GM12878 (cell line): ENCODE results near the gene COMMD10. TPM values are rescaled to one million over a fixed set of nuclear protein-coding genes. Genes with fewer than 3 reads are reported as not detected.
A peak's percentile ranks its signal among the peaks of the same experiment; 100 is the strongest.

Experiments
- ATAC-seq: fragments of 200-7000 bp; cut with Tn5 transposase; 3 replicates; pipeline ENCODE4 v1.9.1; 2020; ENCODE audit warnings: mild to moderate bottlenecking, moderate library complexity
- BruUV-seq: library from RNA; stranded (reverse); fragments of 400-500 nt; replicated peaks from 2 replicates; lab custom pipeline; 2021; lab: Mats Ljungman, UMichigan
- CTCF ChIA-PET: fragments of 300-600 bp; sonication (Branson Sonifier 250); formaldehyde crosslinking; extraction: SDS; loops from one replicate; lab custom pipeline; 2021; ENCODE audit warnings: inconsistent platforms; lab: Yijun Ruan, JAX
- POLR2A ChIA-PET: fragments of 350-600 bp; formaldehyde crosslinking; extraction: SDS; loops from one replicate; lab custom pipeline; 2021; ENCODE audit warnings: inconsistent platforms; lab: Charles Lee
- RAD21 ChIA-PET: fragments of 300-600 bp; sonication (Branson Sonifier 250); formaldehyde crosslinking; loops from one replicate; lab custom pipeline; 2023; ENCODE audit warnings: antibody characterized with exemption; ENCODE audit not compliant: unreplicated experiment; lab: Charles Lee
- SMC1A ChIA-PET: fragments of 300-600 bp; sonication (Branson Sonifier 250); formaldehyde crosslinking; loops from one replicate; lab custom pipeline; 2023; ENCODE audit not compliant: unreplicated experiment, uncharacterized antibody; lab: Charles Lee
- DNase-seq: peaks from one replicate; pipeline ENCODE4 v3.0.0-alpha.2; 2011; ENCODE audit warnings: low read depth, low spot score
- FAIRE-seq: peaks from 3 replicates; lab custom pipeline; 2011; peaks lifted over from hg19 to GRCh38; lab: Jason Lieb, UNC
- H2AFZ ChIP-seq: 2 replicates; pipeline ENCODE4 v1.6.0; 2011; ENCODE audit warnings: low read depth, low read length, control low read depth; ENCODE audit not compliant: control insufficient read depth
- H3K27ac ChIP-seq: 2 replicates; pipeline ENCODE4 v1.5.1; 2011; ENCODE audit warnings: control low read depth; ENCODE audit not compliant: control insufficient read depth, insufficient read depth
- H3K27me3 ChIP-seq, 2 experiments: replicated peaks in 1 of 2; 2 replicates each; pipeline versions ENCODE4 v1.6.0 to v1.6.1; 2011; ENCODE audit warnings: low read length in 1 of 2; ENCODE audit not compliant: control insufficient read depth in 2 of 2, insufficient read depth in 2 of 2
- H3K36me3 ChIP-seq, 2 experiments: 2 replicates each; pipeline ENCODE4 v1.5.1; 2011; ENCODE audit warnings: low read length in 1 of 2; ENCODE audit not compliant: control insufficient read depth in 2 of 2, insufficient read depth in 2 of 2
- H3K4me1 ChIP-seq: 2 replicates; pipeline ENCODE4 v1.6.1; 2011; ENCODE audit warnings: mild to moderate bottlenecking, low read length, moderate library complexity, mixed read lengths; ENCODE audit not compliant: control insufficient read depth, insufficient read depth
- H3K4me2 ChIP-seq: 2 replicates; pipeline ENCODE4 v1.6.0; 2011; ENCODE audit warnings: control low read depth; ENCODE audit not compliant: control insufficient read depth, insufficient read depth
- H3K4me3 ChIP-seq: fragments of 200-600 bp; sonication (generic); 2 replicates; pipeline ENCODE4 v1.5.1; 2016
- H3K79me2 ChIP-seq: 2 replicates; pipeline ENCODE4 v1.6.0; 2011; ENCODE audit warnings: low read length; ENCODE audit not compliant: control insufficient read depth, insufficient read depth
- H3K9ac ChIP-seq: 2 replicates; pipeline ENCODE4 v1.8.0; 2011; ENCODE audit warnings: low read length, control low read depth, mixed read lengths; ENCODE audit not compliant: control insufficient read depth, insufficient read depth
- H3K9me3 ChIP-seq: replicated peaks from 3 replicates; pipeline ENCODE4 v1.5.1; 2011; ENCODE audit warnings: mild to moderate bottlenecking, low read length; ENCODE audit not compliant: control insufficient read depth, insufficient read depth
- H4K20me1 ChIP-seq: 2 replicates; pipeline ENCODE4 v1.6.0; 2011; ENCODE audit not compliant: control insufficient read depth, insufficient read depth
- BRCA1 ChIP-seq: IDR thresholded peaks from 2 replicates; pipeline ENCODE4 v1.6.1; 2011; ENCODE audit warnings: low read depth, low read length, improper control_type of control experiment
- NR2F1 ChIP-seq: fragments of 450-650 bp; conservative IDR thresholded peaks from 2 replicates; pipeline ENCODE4 v1.6.1; 2017; ENCODE audit warnings: mild to moderate bottlenecking
- PAX8 ChIP-seq: fragments of 450-650 bp; IDR thresholded peaks from 2 replicates; pipeline ENCODE4 v1.6.1; 2017; ENCODE audit warnings: mild to moderate bottlenecking, moderate library complexity
- WGBS: methylation state at CpG from one replicate; pipeline ENCODE4 v1.1.6; 2016; ENCODE audit warnings: low lambda C conversion rate; ENCODE audit not compliant: insufficient replicate concordance, insufficient coverage; ENCODE audit errors: missing lambda C conversion rate; 5-methylcytosine and 5-hydroxymethylcytosine counted together
- in situ Hi-C: fragments of 300-500 bp; cut with MboI; formaldehyde crosslinking; loops from 9 replicates; pipeline ENCODE4 v1.14.3; 2018; ENCODE audit warnings: mixed read lengths
- intact Hi-C: fragments of 100-400 bp; cut with micrococcal nuclease; formaldehyde crosslinking; loops from one replicate; pipeline ENCODE4 v1.14.2; 2022; ENCODE audit not compliant: unreplicated experiment
- polyA plus RNA-seq, 11 experiments: library from polyadenylated mRNA; depleted of rRNA in 4 of 11; unstranded in 6 of 11; stranded (reverse) in 5 of 11; fragments of >200 nt; fragmentation: Nextera tagmentation in 4 of 11; fragmentation: Illumina TruSeq in 1 of 11; extraction: Ambion mirVana in 4 of 11; extraction: Trizol in 1 of 11; gene quantifications; 1 replicate in 1 of 11; 2 replicates in 10 of 11; pipeline versions ENCODE4 v1.2.1 to v1.2.3, GENCODE V29; 2011 to 2016; ENCODE audit warnings: inconsistent platforms in 2 of 11, missing spikeins in 2 of 11, low read depth in 1 of 11
- total RNA-seq, 4 experiments: library from RNA; depleted of rRNA in 3 of 4; stranded (reverse); fragments of >200 nt in 3 of 4; fragmentation: Illumina TruSeq in 1 of 4; extraction: Trizol in 1 of 4; gene quantifications; 2 replicates each; pipeline versions ENCODE4 v1.2.1 to v1.2.3, GENCODE V29; 2013 to 2021
- TF ChIP-seq, protein P1 (sequence below): fragments of 450-650 bp; IDR thresholded peaks from 2 replicates; pipeline ENCODE4 v1.6.1; 2017; ENCODE audit warnings: mild to moderate bottlenecking, low read depth, inconsistent platforms; ENCODE audit not compliant: poor library complexity, severe bottlenecking
- TF ChIP-seq, protein P2 (sequence below): IDR thresholded peaks from 2 replicates; pipeline ENCODE4 v1.6.1; 2012; ENCODE audit warnings: low read depth, low read length, improper control_type of control experiment

Gene COMMD10
- total and polyA plus RNA-seq, 10 of the 15 experiments (the other 5 are each of a cell fraction or from before 2014, with no cell fraction given): 19.6 to 98.7 (median 28.0) TPM

DNA sequence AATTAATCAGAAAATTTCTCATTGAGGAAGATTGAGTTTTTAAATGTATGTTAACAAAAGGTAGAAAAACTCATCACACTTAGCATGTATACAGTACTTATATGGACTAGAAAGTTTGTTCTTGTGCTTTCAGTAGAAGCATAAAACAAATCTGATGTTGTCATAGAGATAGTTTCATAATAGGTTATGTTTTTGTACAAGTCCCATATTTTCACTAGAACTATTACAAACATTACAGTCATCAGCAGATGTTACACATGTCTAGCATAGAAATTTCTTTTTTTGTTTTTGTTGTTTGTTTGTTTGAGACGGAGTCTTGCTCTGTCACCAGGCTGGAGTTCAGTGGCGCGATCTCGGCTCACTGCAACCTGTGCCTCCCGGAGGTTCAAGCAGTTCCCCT is 131.4 kb downstream of the COMMD10 start:
- H2AFZ ChIP-seq: no peak overlapping the region
- FAIRE-seq (no peak), ATAC-seq (no peak), DNase-seq (no peak)
- no peak overlapping the region for H3K27ac ChIP-seq
- H3K79me2 ChIP-seq: no peaks in the 10 kb centered on the region
- TF ChIP-seq, protein P1, sequence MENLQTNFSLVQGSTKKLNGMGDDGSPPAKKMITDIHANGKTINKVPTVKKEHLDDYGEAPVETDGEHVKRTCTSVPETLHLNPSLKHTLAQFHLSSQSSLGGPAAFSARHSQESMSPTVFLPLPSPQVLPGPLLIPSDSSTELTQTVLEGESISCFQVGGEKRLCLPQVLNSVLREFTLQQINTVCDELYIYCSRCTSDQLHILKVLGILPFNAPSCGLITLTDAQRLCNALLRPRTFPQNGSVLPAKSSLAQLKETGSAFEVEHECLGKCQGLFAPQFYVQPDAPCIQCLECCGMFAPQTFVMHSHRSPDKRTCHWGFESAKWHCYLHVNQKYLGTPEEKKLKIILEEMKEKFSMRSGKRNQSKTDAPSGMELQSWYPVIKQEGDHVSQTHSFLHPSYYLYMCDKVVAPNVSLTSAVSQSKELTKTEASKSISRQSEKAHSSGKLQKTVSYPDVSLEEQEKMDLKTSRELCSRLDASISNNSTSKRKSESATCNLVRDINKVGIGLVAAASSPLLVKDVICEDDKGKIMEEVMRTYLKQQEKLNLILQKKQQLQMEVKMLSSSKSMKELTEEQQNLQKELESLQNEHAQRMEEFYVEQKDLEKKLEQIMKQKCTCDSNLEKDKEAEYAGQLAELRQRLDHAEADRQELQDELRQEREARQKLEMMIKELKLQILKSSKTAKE: no peak
- no peak for TF ChIP-seq PAX8
- no peaks in the 10 kb centered on the region for H3K9me3 ChIP-seq
- H3K36me3 ChIP-seq: no peaks in the 10 kb centered on the region
- no peak overlapping the region for H3K4me2 ChIP-seq
- CTCF ChIA-PET: no interaction called here
- H3K27me3 ChIP-seq: no peaks in the 10 kb centered on the region
- 98% methylated on average over 5 of the region's 5 CpGs for WGBS
- BruUV-seq: no TSS peak
- no peak overlapping the region for H3K4me3 ChIP-seq
- H3K4me1 ChIP-seq: no peaks in the 10 kb centered on the region
- no peaks in the 10 kb centered on the region for H4K20me1 ChIP-seq
- intact Hi-C loops: no loop called here
- no peak overlapping the region for H3K9ac ChIP-seq
- in situ Hi-C loops: no loop called here
- SMC1A ChIA-PET: no interaction called here
- POLR2A ChIA-PET: no interaction called here
- RAD21 ChIA-PET: no interaction called here

DNA sequence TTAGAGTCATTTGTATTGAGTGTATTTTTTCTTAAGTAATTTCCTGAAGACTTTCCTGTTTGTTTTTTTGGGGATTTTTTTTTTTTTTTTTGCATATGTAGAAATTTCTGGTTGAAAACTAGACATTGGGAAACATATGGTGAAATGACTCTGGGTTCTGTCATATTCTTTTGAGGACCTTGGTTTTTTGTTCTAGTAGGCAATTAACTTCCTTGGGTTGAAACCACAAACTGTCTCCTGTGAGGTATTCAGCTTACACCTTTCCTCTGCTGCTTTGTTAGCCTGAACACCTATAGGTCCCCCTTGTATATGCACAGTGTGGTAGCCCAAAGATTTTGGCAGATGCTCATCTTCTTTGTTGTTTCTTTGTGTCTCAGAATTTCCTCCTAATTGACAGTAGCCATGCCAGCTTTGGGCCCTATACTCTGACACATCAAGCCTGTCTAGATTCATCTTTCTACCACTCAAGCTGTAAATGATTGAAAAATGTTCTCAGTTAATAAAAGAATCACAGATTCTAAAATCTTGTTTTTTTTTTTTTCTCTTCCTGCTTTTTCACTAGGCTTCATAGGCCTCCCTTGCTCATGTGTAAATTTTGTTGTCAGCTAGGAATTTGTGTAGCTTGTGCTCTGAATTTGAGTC is 140.6 kb downstream of the COMMD10 start:
- Histone ChIP-seq H3K4me3 (no peak overlapping the region), H3K9me3 (no peaks in the 10 kb centered on the region; the same call in 1 of the 3 replicates), H4K20me1 (no peaks in the 10 kb centered on the region), H2AFZ (no peak overlapping the region), H3K4me1 (no peaks in the 10 kb centered on the region), H3K36me3 (no peaks in the 10 kb centered on the region), H3K27me3 (no peaks in the 10 kb centered on the region), H3K4me2 (no peak overlapping the region), H3K27ac (no peak overlapping the region), H3K79me2 (no peaks in the 10 kb centered on the region), H3K9ac (no peak overlapping the region)
- POLR2A ChIA-PET: interaction anchor here (0.7 kb wide), 1 partner anchor 790 kb away, joined by 3 read pairs; no protein-coding TSS in a partner anchor
- DNase-seq: no peak
- BruUV-seq: no TSS peak
- CTCF ChIA-PET: interaction anchor here (0.6 to 1.0 kb wide), 5 partner anchors 17 to 144 kb away, joined by 3 to 4 read pairs (median 3); no protein-coding TSS in a partner anchor
- RAD21 ChIA-PET: interaction anchor here (0.7 to 1.2 kb wide), 2 partner anchors 14 to 89 kb away, joined by 3 read pairs; no protein-coding TSS in a partner anchor
- SMC1A ChIA-PET: interaction anchor here (1.0 to 1.4 kb wide), 3 partner anchors 13 to 45 kb away, joined by 4 read pairs; no protein-coding TSS in a partner anchor
- TF ChIP-seq, protein P2, sequence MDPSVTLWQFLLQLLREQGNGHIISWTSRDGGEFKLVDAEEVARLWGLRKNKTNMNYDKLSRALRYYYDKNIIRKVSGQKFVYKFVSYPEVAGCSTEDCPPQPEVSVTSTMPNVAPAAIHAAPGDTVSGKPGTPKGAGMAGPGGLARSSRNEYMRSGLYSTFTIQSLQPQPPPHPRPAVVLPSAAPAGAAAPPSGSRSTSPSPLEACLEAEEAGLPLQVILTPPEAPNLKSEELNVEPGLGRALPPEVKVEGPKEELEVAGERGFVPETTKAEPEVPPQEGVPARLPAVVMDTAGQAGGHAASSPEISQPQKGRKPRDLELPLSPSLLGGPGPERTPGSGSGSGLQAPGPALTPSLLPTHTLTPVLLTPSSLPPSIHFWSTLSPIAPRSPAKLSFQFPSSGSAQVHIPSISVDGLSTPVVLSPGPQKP: no peak
- TF ChIP-seq BRCA1 (no peak), NR2F1 (no peak)
- no peak for FAIRE-seq
- ATAC-seq: peak; percentile 60
- in situ Hi-C loops (no loop called here), intact Hi-C loops (no loop called here)
